GM23248 (cell line): ENCODE data around the gene ZFTA. TPM values are rescaled to one million over a fixed set of nuclear protein-coding genes. Genes with fewer than 3 reads are reported as not detected.
"Not testable (repeated sequence)": the region's sequence is repeated elsewhere in the genome, so short reads cannot be mapped to it uniquely, and the experiment has no call there.

Experiments
- DNase-seq: peaks from one replicate; pipeline ENCODE4 v3.0.0-alpha.2; 2015
- H2AFZ ChIP-seq: fragments of 200-600 bp; sonication (generic); 2 replicates; pipeline ENCODE4 v1.6.1; 2016; ENCODE audit warnings: antibody characterized with exemption
- H3F3A ChIP-seq: fragments of 200-600 bp; sonication (generic); 2 replicates; pipeline ENCODE4 v1.6.1; 2016; ENCODE audit warnings: mild to moderate bottlenecking, antibody characterized with exemption, mixed run types; ENCODE audit not compliant: insufficient read depth
- H3K27ac ChIP-seq: fragments of 200-600 bp; sonication (generic); 2 replicates; pipeline ENCODE4 v1.5.1; 2016; ENCODE audit warnings: mild to moderate bottlenecking
- H3K27me3 ChIP-seq: fragments of 200-600 bp; sonication (generic); replicated peaks from 2 replicates; pipeline ENCODE4 v1.6.1; 2016; ENCODE audit warnings: mild to moderate bottlenecking; ENCODE audit not compliant: insufficient read depth
- H3K36me3 ChIP-seq: fragments of 200-600 bp; sonication (generic); 2 replicates; pipeline ENCODE4 v1.6.1; 2016; ENCODE audit warnings: low read depth, mild to moderate bottlenecking
- H3K4me1 ChIP-seq: fragments of 200-600 bp; sonication (generic); 2 replicates; pipeline ENCODE4 v1.6.1; 2016; ENCODE audit warnings: mild to moderate bottlenecking; ENCODE audit not compliant: insufficient read depth
- H3K4me2 ChIP-seq: fragments of 200-600 bp; sonication (generic); one replicate; pipeline ENCODE4 v1.6.1; 2016; ENCODE audit warnings: mild to moderate bottlenecking; ENCODE audit not compliant: unreplicated experiment
- H3K4me3 ChIP-seq: fragments of 200-600 bp; sonication (generic); 2 replicates; pipeline ENCODE4 v1.5.1; 2016; ENCODE audit warnings: mild to moderate bottlenecking
- H3K79me2 ChIP-seq: fragments of 200-600 bp; sonication (generic); 2 replicates; pipeline ENCODE4 v1.6.1; 2016; ENCODE audit warnings: mild to moderate bottlenecking; ENCODE audit not compliant: insufficient read depth
- H3K9ac ChIP-seq: fragments of 200-600 bp; sonication (generic); 2 replicates; pipeline ENCODE4 v1.6.1; 2016; ENCODE audit warnings: mild to moderate bottlenecking
- H3K9me2 ChIP-seq: fragments of 200-600 bp; sonication (generic); 2 replicates; pipeline ENCODE4 v1.6.1; 2016; ENCODE audit warnings: mixed run types, mild to moderate bottlenecking, moderate library complexity; ENCODE audit not compliant: insufficient read depth
- H3K9me3 ChIP-seq: fragments of 200-600 bp; sonication (generic); one replicate; pipeline ENCODE4 v1.6.1; 2017; ENCODE audit warnings: low read depth
- H4K20me1 ChIP-seq: fragments of 200-600 bp; sonication (generic); 2 replicates; pipeline ENCODE4 v1.6.0; 2016; ENCODE audit not compliant: insufficient read depth
- EZH2 ChIP-seq: fragments of 200-600 bp; sonication (generic); IDR thresholded peaks from 2 replicates; pipeline ENCODE4 v1.6.1; 2018; ENCODE audit warnings: antibody characterized with exemption, mild to moderate bottlenecking; ENCODE audit not compliant: insufficient read depth, poor library complexity, severe bottlenecking
- EZH2phosphoT487 ChIP-seq: fragments of 200-600 bp; sonication (generic); IDR thresholded peaks from 2 replicates; pipeline ENCODE4 v1.6.1; 2018; ENCODE audit warnings: antibody characterized with exemption, moderate library complexity, mild to moderate bottlenecking, low read depth; ENCODE audit not compliant: insufficient read depth
- WGBS, 2 experiments: methylation state at CpG; one replicate each; pipeline ENCODE4 v1.1.6; 2015 to 2017; ENCODE audit warnings: low lambda C conversion rate in 2 of 2, low coverage in 1 of 2; ENCODE audit errors: missing lambda C conversion rate in 2 of 2; 5-methylcytosine and 5-hydroxymethylcytosine counted together
- in situ Hi-C: fragments of 300-500 bp; cut with MboI; formaldehyde crosslinking; loops from 2 replicates; pipeline ENCODE4 v1.15.0; 2020
- polyA plus RNA-seq: library from polyadenylated mRNA; unstranded; fragments of >200 nt; fragmentation: Nextera tagmentation; extraction: Ambion mirVana; gene quantifications from 2 replicates; pipeline ENCODE4 v1.2.1, GENCODE V29; 2016
- total RNA-seq: library from RNA; depleted of rRNA; stranded (reverse); fragments of >200 nt; shearing (Covaris generic); gene quantifications from 2 replicates; pipeline ENCODE4 v1.2.3, GENCODE V29; 2014

The ZFTA gene
- total and polyA plus RNA-seq, 2 experiments from 2014 or later = 0.96 to 23.0 TPM

DNA sequence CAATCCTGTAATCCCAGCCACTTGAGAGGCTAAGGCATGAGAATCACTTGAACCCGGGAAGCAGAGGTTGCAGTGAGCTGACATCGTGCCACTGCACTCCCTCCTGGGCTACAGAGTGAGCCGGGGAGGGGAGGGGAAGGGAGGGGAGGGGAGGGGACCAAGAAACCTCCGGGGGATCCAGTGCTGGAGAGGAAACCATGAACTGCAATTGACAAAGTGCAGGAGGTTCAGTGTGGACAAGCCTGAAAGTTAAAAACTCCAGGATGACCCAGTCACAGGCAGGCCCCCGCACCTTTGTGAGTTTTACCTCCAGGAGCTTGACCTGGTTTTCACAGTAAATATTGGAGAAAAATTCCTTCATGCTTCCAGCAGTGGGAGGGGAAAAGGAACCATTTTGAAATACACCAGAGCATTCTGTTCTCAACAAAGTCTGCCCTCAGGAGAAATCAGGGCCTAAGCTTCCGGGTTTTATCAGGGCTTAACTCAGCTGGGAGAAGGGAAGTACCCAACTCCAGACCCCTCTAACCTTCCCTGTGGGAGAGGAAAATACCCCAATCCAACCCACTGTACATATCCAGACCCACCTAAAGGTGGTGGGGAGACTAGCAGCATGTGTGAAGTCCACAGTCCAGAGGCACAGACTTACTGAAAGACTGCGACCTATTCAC is 15.5 kb upstream of the ZFTA start:
- Histone ChIP-seq H3K9me2 (no peaks in the 10 kb centered on the region), H3K4me3 (no peak overlapping the region), H3K9ac (no peak overlapping the region), H3K4me1 (no peaks in the 10 kb centered on the region; the same call in 1 of the 2 replicates), H3F3A (no peaks in the 10 kb centered on the region), H4K20me1 (no peaks in the 10 kb centered on the region), H3K4me2 (no peak overlapping the region), H3K27me3 (no peaks in the 10 kb centered on the region), H3K27ac (no peak overlapping the region), H3K36me3 (no peaks in the 10 kb centered on the region), H2AFZ (no peak overlapping the region), H3K79me2 (no peaks in the 10 kb centered on the region), H3K9me3 (no peaks in the 10 kb centered on the region)
- in situ Hi-C loops = no loop called here
- DNase-seq = no peak
- TF ChIP-seq EZH2 = no peak
- TF ChIP-seq EZH2phosphoT487 = no peak
- WGBS, 2 experiments = 54 to 73% methylated on average over 4 to 7 of the region's 7 CpGs

DNA sequence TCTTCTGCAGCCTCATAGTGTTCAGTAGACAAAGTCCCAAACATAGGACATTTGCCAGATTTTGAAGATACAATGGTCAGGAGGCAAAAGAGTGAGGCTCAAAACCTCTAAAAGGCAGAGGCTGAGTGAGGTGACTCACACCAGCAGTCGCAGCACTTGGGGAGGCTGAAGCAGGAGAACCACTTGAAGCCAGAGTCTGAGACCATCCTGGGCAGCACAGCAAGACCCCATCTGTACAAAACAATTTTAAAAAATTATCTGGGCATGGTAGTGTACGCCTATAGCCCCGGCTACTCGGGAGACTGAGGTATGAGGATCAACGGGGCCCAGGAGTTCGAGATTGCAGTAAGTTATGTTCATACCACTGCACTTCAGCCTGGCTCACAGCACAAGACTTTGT is 14.2 kb upstream of the ZFTA start:
- in situ Hi-C loops = no loop called here
- H3K9me2 ChIP-seq = no peaks in the 10 kb centered on the region
- no peak overlapping the region for H3K4me3 ChIP-seq
- no peaks in the 10 kb centered on the region for H3K9me3 ChIP-seq
- H3K79me2 ChIP-seq = no peaks in the 10 kb centered on the region
- no peak overlapping the region for H3K9ac ChIP-seq
- no peaks in the 10 kb centered on the region for H3F3A ChIP-seq
- no peak overlapping the region for H3K4me2 ChIP-seq
- H3K36me3 ChIP-seq = no peaks in the 10 kb centered on the region
- no peaks in the 10 kb centered on the region; the same call in 1 of the 2 replicates for H3K4me1 ChIP-seq
- H3K27me3 ChIP-seq = no peaks in the 10 kb centered on the region
- no peaks in the 10 kb centered on the region for H4K20me1 ChIP-seq
- WGBS, 2 experiments = 90 to 93% methylated on average over 6 of the region's 6 CpGs
- no peak overlapping the region for H3K27ac ChIP-seq
- H2AFZ ChIP-seq = no peak overlapping the region
- no peak for TF ChIP-seq EZH2phosphoT487
- TF ChIP-seq EZH2 = no peak
- DNase-seq = no peak

DNA sequence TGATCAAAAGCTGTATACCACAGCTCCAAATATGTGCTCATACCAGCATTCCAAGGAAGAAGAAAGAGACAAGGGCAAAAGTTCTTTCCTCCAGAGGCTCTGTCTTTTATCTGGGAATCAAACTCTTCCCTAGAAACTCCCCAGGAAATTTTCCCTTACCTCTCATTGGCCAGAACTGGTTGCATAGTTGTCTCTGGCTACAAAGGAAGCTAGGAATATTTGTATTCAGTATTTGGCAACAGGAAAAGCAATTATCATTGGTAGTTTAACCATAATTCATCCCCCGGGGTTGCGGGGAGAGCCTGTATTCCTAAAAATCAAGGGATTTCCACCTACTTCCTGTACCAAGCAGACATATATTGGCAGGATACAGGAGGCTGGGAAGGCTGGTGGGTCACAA is 10.5 kb upstream of the ZFTA start:
- Histone ChIP-seq H3F3A (no peaks in the 10 kb centered on the region), H3K4me1 (no peaks in the 10 kb centered on the region; the same call in 1 of the 2 replicates), H3K27me3 (no peaks in the 10 kb centered on the region), H3K4me3 (no peak overlapping the region), H3K9ac (no peak overlapping the region), H3K4me2 (no peak overlapping the region), H3K79me2 (no peaks in the 10 kb centered on the region), H4K20me1 (no peaks in the 10 kb centered on the region), H3K36me3 (no peaks in the 10 kb centered on the region), H3K27ac (no peak overlapping the region), H3K9me3 (no peaks in the 10 kb centered on the region), H3K9me2 (no peaks in the 10 kb centered on the region), H2AFZ (no peak overlapping the region)
- in situ Hi-C loops = no loop called here
- no peak for TF ChIP-seq EZH2
- TF ChIP-seq EZH2phosphoT487 = no peak
- WGBS, 2 experiments = 97 to 100% methylated on average over 2 of the region's 2 CpGs
- DNase-seq = no peak

DNA sequence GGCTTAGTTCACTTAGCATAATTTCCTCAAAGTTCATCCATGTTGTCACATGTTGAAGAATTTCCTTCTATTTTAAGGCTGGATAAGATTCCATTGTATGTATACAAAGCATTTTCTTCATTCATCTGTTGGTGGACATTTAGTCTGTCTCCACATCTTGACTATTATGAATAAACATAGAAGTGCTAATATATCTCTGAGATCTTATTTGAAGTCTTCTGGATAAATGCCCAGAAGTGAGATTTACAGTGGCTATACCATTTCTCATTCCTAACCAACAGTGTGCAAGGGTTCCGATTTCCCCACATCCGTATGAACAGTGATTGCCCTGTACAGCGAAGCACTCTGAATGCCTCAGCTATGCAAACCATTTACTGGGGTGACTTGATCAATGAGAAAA is 6.6 kb upstream of the ZFTA start:
- Histone ChIP-seq H3K36me3 (no peaks in the 10 kb centered on the region), H3K4me2 (no peak overlapping the region), H3K9me3 (no peaks in the 10 kb centered on the region), H3F3A (peaks cover 8% of the 10 kb centered on the region), H2AFZ (no peak overlapping the region), H3K4me1 (peaks cover 3% of the 10 kb centered on the region; the same call in 1 of the 2 replicates), H3K27me3 (no peaks in the 10 kb centered on the region), H3K9me2 (no peaks in the 10 kb centered on the region), H4K20me1 (no peaks in the 10 kb centered on the region), H3K9ac (no peak overlapping the region), H3K79me2 (no peaks in the 10 kb centered on the region), H3K27ac (no peak overlapping the region), H3K4me3 (no peak overlapping the region)
- no peak for DNase-seq
- 81 to 84% methylated on average over 3 of the region's 3 CpGs for WGBS, 2 experiments
- TF ChIP-seq EZH2 (no peak), EZH2phosphoT487 (no peak)
- in situ Hi-C loops = no loop called here

DNA sequence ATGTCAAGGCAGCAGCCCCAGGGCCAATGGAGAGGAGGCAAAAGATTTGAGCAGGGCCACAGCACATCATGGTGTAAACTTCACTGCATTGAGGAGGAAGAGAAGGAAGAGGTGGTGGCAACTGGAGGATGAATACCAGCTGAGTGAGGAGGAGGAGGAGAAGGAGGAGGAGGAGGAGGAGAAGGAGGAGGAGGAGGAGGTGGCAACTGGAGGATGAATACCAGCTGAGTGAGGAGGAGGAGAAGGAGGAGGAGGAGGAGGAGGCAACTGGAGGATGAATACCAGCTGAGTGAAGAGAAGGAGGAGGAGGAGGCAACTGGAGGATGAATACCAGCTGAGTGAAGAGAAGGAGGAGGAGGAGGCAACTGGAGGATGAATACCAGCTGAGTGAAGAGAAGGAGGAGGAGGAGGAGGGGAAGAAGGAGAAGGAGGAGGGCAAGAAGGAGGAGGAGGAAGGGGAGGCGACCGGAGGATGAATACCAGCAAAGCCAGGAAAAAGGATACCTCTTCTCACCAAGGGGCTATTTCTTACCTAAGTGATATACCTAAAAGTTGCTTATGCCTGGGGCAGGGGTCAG is 3.3 kb upstream of the ZFTA start:
- H3K36me3 ChIP-seq, H3K27ac ChIP-seq, H4K20me1 ChIP-seq, DNase-seq, H3K9me2 ChIP-seq, H3K4me1 ChIP-seq, H3K27me3 ChIP-seq, H3K9ac ChIP-seq, H3K79me2 ChIP-seq, H3K4me2 ChIP-seq, in situ Hi-C loops, H2AFZ ChIP-seq, H3K9me3 ChIP-seq, H3K4me3 ChIP-seq: not testable (repeated sequence)
- WGBS, 2 experiments = 90 to 98% methylated on average over 2 of the region's 2 CpGs
- peaks cover 16% of the 10 kb centered on the region for H3F3A ChIP-seq
